ENCODE measurements around the gene SLC22A23.

DNA sequence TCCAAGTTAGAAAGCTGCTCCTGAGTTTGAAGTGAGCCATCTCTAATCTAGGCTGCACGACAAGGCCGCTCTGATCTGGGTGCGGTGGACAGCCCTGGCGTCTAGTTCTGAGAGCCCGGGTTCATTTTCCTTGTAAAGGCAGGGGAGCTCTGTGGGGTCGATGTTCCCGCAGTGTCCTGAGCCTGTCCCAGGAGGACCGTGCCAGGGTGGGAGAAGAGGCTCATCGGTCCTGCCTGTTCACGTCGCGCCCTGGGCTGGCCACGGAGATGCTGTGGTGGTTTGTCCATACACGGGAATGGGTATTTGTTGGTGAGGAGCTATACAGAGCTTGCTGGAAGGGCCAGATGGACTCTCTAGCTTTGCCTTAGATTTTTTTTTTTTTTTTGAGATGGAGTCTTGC, 171.1 kb downstream of the SLC22A23 start:
- TF ChIP-seq SP1 (IDR thresholded peaks at IDR 0.05) = no peak
- TF ChIP-seq LEF1 (IDR thresholded peaks at IDR 0.05; ENCODE audit: borderline replicate concordance) = no peak
- no peak for TF ChIP-seq BHLHE40 (IDR thresholded peaks at IDR 0.05; ENCODE audit: borderline replicate concordance)
- no peak for TF ChIP-seq NFRKB (IDR thresholded peaks at IDR 0.05)
- TF ChIP-seq SUZ12 (IDR thresholded peaks at IDR 0.05) = no peak
- TF ChIP-seq ELF4 (IDR thresholded peaks at IDR 0.05) = no peak
- no peak for TF ChIP-seq ARNT (IDR thresholded peaks at IDR 0.05)
- TF ChIP-seq FOXA1 (IDR thresholded peaks at IDR 0.05) = no peak
- TF ChIP-seq HDGF (IDR thresholded peaks at IDR 0.05; ENCODE audit: borderline replicate concordance) = no peak
- TF ChIP-seq TARDBP (IDR thresholded peaks at IDR 0.05) = no peak
- no peak for TF ChIP-seq CTBP1 (IDR thresholded peaks at IDR 0.05; ENCODE audit: borderline replicate concordance)

Data from HEK293T (cell line).